SK-N-MC (cell line): Measurements from ENCODE around the gene EAPP.

Experiments used
- EZH2 ChIP-seq: fragments of 200-600 bp; sonication (generic); IDR thresholded peaks from one replicate; pipeline ENCODE4 v1.6.1; 2017; ENCODE audit warnings: antibody characterized with exemption
- FOXP2 ChIP-seq: optimal IDR thresholded peaks from 2 replicates; pipeline ENCODE3; 2011; ENCODE audit warnings: mild to moderate bottlenecking, moderate library complexity; ENCODE audit not compliant: insufficient read depth; ENCODE audit errors: extremely low read length, control extremely low read depth
- POLR2AphosphoS5 ChIP-seq: IDR thresholded peaks from 2 replicates; pipeline ENCODE4 v1.6.1; 2012; ENCODE audit warnings: mild to moderate bottlenecking, low read depth, low read length, borderline replicate concordance

DNA sequence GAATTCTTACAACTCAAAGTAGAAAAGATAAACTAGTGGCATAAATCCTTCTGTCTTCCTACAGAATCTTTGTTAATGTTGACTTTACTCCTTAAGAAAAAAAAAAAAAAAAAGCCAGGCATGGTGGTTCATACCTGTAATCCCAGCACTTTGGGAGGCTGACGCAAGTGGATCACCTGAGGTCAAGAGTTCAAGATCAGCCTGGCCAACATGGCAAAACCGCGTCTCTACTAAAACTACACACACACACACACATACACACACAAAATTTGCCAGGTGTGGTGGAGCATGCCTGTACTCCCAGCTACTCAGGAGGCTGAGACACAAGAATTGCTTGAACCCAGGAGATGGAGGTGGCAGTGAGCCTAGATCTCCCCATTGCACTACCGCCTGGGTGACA, 59.8 kb downstream of the EAPP start:
- TF ChIP-seq EZH2 (no peak), POLR2AphosphoS5 (no peak), FOXP2 (no peak)
